OCI-LY1 (cell line): ENCODE results near the gene GUCY1B1.

Experiments
- H2AFZ ChIP-seq: fragments of 200-600 bp; sonication (generic), shearing (Covaris generic); 2 replicates; pipeline ENCODE4 v1.6.0; 2014; ENCODE audit warnings: antibody characterized with exemption, mild to moderate bottlenecking, low read length
- H3F3A ChIP-seq: fragments of 200-600 bp; sonication (generic), shearing (Covaris generic); 2 replicates; pipeline ENCODE4 v1.6.0; 2014; ENCODE audit warnings: mild to moderate bottlenecking, antibody characterized with exemption, low read length, moderate library complexity; ENCODE audit not compliant: insufficient read depth
- H3K27ac ChIP-seq: fragments of 200-600 bp; sonication (generic); 2 replicates; pipeline ENCODE4 v1.5.1; 2014; ENCODE audit warnings: low read length, mixed run types, mild to moderate bottlenecking, low read depth; ENCODE audit not compliant: poor library complexity, severe bottlenecking
- H3K27me3 ChIP-seq: fragments of 200-600 bp; sonication (generic); 2 replicates; pipeline ENCODE4 v1.6.0; 2014; ENCODE audit warnings: antibody characterized with exemption, mild to moderate bottlenecking, low read length, moderate library complexity; ENCODE audit not compliant: insufficient read depth
- H3K36me3 ChIP-seq: fragments of 200-600 bp; sonication (generic); 2 replicates; pipeline ENCODE4 v1.6.1; 2014; ENCODE audit warnings: mild to moderate bottlenecking, antibody characterized with exemption, low read length, moderate library complexity, mixed read lengths; ENCODE audit not compliant: insufficient read depth
- H3K4me1 ChIP-seq: fragments of 200-600 bp; sonication (generic); 2 replicates; pipeline ENCODE4 v1.5.1; 2014; ENCODE audit warnings: mild to moderate bottlenecking, low read length, moderate library complexity; ENCODE audit not compliant: insufficient read depth, severe bottlenecking
- H3K4me2 ChIP-seq: fragments of 200-600 bp; sonication (generic), shearing (Covaris generic); 2 replicates; pipeline ENCODE4 v1.6.1; 2014; ENCODE audit warnings: low read length
- H3K4me3 ChIP-seq: fragments of 200-600 bp; sonication (generic); 2 replicates; pipeline ENCODE4 v1.5.1; 2014; ENCODE audit warnings: low read length, low read depth, mild to moderate bottlenecking, mixed read lengths; ENCODE audit not compliant: poor library complexity, severe bottlenecking
- H3K79me2 ChIP-seq: fragments of 200-600 bp; shearing (Covaris generic); 2 replicates; pipeline ENCODE4 v1.6.1; 2016; ENCODE audit warnings: mixed run types, low read length, mixed read lengths; ENCODE audit not compliant: insufficient read depth
- H3K9ac ChIP-seq: fragments of 200-600 bp; sonication (generic), shearing (Covaris generic); 2 replicates; pipeline ENCODE4 v1.6.1; 2014; ENCODE audit warnings: mild to moderate bottlenecking, low read length, mixed read lengths
- H3K9me2 ChIP-seq: fragments of 200-600 bp; sonication (generic), shearing (Covaris generic); 2 replicates; pipeline ENCODE4 v1.6.1; 2014; ENCODE audit warnings: low read depth, mild to moderate bottlenecking, low read length, mixed read lengths
- H3K9me3 ChIP-seq: fragments of 200-600 bp; shearing (Covaris generic); 2 replicates; pipeline ENCODE4 v1.6.1; 2014; ENCODE audit warnings: low read length, mixed read lengths
- H4K20me1 ChIP-seq: fragments of 200-600 bp; sonication (generic), shearing (Covaris generic); 2 replicates; pipeline ENCODE4 v1.6.0; 2016; ENCODE audit warnings: mild to moderate bottlenecking, low read length; ENCODE audit not compliant: insufficient read depth
- CTCF ChIP-seq: fragments of 200-600 bp; sonication (generic), shearing (Covaris generic); IDR thresholded peaks from 2 replicates; pipeline ENCODE4 v1.5.1; 2017; ENCODE audit warnings: mild to moderate bottlenecking, antibody characterized with exemption, low read length, moderate library complexity, mixed read lengths
- EZH2 ChIP-seq: fragments of 200-600 bp; sonication (generic), shearing (Covaris generic); IDR thresholded peaks from 2 replicates; pipeline ENCODE4 v1.8.0; 2017; ENCODE audit warnings: borderline replicate concordance, mixed run types, mild to moderate bottlenecking, antibody characterized with exemption, low read length, moderate library complexity, mixed read lengths

GUCY1B1 gene

GRCh38 chr4:155774033-155774432 is 15.2 kb downstream of the GUCY1B1 start:
- Histone ChIP-seq H3K4me2 (no peak overlapping the region), H2AFZ (no peak overlapping the region), H3K27me3 (no peaks in the 10 kb centered on the region), H3K79me2 (no peaks in the 10 kb centered on the region), H4K20me1 (no peaks in the 10 kb centered on the region), H3K9me2 (no peaks in the 10 kb centered on the region), H3F3A (no peaks in the 10 kb centered on the region), H3K27ac (no peak overlapping the region), H3K9me3 (no peaks in the 10 kb centered on the region), H3K4me3 (no peak overlapping the region), H3K9ac (no peak overlapping the region), H3K4me1 (no peaks in the 10 kb centered on the region), H3K36me3 (no peaks in the 10 kb centered on the region)
- TF ChIP-seq CTCF (no peak), EZH2 (no peak)

DNA sequence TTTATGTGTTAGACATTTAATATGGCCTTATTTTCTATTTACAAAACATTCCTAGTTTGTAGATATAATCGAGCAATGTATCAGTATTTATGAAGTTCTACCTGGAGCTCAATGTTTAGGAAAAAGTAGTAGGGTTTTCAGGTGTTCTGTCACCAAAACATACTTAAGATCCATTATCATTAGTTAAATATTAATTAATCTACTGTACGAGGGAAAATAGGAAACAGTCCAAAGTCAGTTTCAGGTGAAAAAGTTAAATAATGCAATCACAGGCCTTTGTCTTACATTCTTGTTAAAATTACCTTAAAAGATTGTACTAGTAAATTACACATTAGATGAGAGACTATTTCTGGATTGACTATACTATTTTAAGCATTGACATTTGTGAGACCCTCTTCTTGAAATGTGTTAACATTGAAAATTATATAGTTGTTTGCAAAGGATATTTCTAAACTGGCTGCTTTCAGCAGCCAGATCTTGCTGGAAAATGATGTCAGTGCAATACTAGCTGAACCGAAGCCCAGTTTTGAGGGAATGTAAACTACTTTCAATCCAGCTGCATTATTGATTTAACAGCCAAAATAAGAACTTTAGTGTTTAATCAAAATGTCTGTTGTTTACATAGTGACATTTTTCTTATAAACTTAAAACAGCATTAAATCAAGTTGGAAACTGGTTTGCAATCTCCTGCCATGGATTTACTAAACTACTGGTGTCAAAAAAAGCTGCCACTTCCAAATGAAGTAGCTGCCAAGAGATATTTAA is 19.3 kb downstream of the GUCY1B1 start:
- Histone ChIP-seq H3K36me3 (no peaks in the 10 kb centered on the region), H3F3A (no peaks in the 10 kb centered on the region), H3K4me3 (no peak overlapping the region), H3K4me1 (no peaks in the 10 kb centered on the region), H2AFZ (no peak overlapping the region), H3K27me3 (no peaks in the 10 kb centered on the region), H4K20me1 (no peaks in the 10 kb centered on the region), H3K9me3 (no peaks in the 10 kb centered on the region), H3K79me2 (no peaks in the 10 kb centered on the region), H3K9me2 (no peaks in the 10 kb centered on the region), H3K4me2 (no peak overlapping the region), H3K27ac (no peak overlapping the region), H3K9ac (no peak overlapping the region)
- TF ChIP-seq CTCF (no peak), EZH2 (no peak)

- Histone ChIP-seq H3K9me3 (no peaks in the 10 kb centered on the region), H3K79me2 (no peaks in the 10 kb centered on the region), H3K27ac (no peak overlapping the region), H3K4me2 (no peak overlapping the region), H2AFZ (no peak overlapping the region), H3K27me3 (no peaks in the 10 kb centered on the region), H3K9me2 (no peaks in the 10 kb centered on the region), H3K4me3 (no peak overlapping the region), H3K36me3 (no peaks in the 10 kb centered on the region), H3K9ac (no peak overlapping the region), H4K20me1 (no peaks in the 10 kb centered on the region), H3K4me1 (no peaks in the 10 kb centered on the region), H3F3A (no peaks in the 10 kb centered on the region)
- no peak for TF ChIP-seq EZH2
- TF ChIP-seq CTCF = no peak
These were observed 22.0 kb downstream of the GUCY1B1 start for GRCh38 chr4:155780775-155781174.
